IMR-90 (cell line): Measurements from ENCODE around the gene PBLD. TPM values are rescaled to one million over a fixed set of nuclear protein-coding genes. Genes with fewer than 3 reads are reported as not detected.

ENCODE experiments used
- ATAC-seq: fragments of 200-7000 bp; cut with Tn5 transposase; 2 replicates; pipeline ENCODE4 v1.9.1; 2020; ENCODE audit warnings: low read depth, mild to moderate bottlenecking, moderate library complexity
- BruUV-seq: library from RNA; stranded (reverse); fragments of 400-500 nt; replicated peaks from 2 replicates; lab custom pipeline; 2021; lab: Mats Ljungman, UMichigan
- CTCF ChIA-PET: fragments of 300-600 bp; formaldehyde crosslinking; extraction: SDS; loops from one replicate; lab custom pipeline; 2021; ENCODE audit warnings: antibody characterized with exemption; lab: Yijun Ruan, JAX
- POLR2A ChIA-PET: fragments of 300-600 bp; sonication (Branson Sonifier 250); formaldehyde crosslinking; loops from one replicate; lab custom pipeline; 2022; ENCODE audit warnings: antibody characterized with exemption; ENCODE audit not compliant: unreplicated experiment; lab: Charles Lee
- DNase-seq: peaks from one replicate; pipeline ENCODE4 v3.0.0; 2013
- H2AFZ ChIP-seq: replicated peaks from 2 replicates; pipeline ENCODE3; 2013; ENCODE audit warnings: low read length, mild to moderate bottlenecking; ENCODE audit not compliant: poor library complexity
- H2AK5ac ChIP-seq: 2 replicates; pipeline ENCODE4 v1.6.1; 2013; ENCODE audit warnings: low read depth, low read length, inconsistent platforms
- H2AK9ac ChIP-seq: replicated peaks from 2 replicates; pipeline ENCODE3; 2013; ENCODE audit warnings: mild to moderate bottlenecking, low read depth, low read length, moderate library complexity; ENCODE audit not compliant: poor library complexity
- H2BK120ac ChIP-seq: 2 replicates; pipeline ENCODE4 v1.6.1; 2013; ENCODE audit warnings: low read depth, low read length, inconsistent platforms
- H2BK15ac ChIP-seq: 3 replicates; pipeline ENCODE4 v1.6.1; 2013; ENCODE audit warnings: low read depth, low read length, inconsistent platforms
- H2BK20ac ChIP-seq: 2 replicates; pipeline ENCODE4 v1.6.1; 2013; ENCODE audit warnings: low read depth, mild to moderate bottlenecking, inconsistent platforms, low read length, moderate library complexity
- H2BK5ac ChIP-seq: 2 replicates; pipeline ENCODE4 v1.6.1; 2013; ENCODE audit warnings: mild to moderate bottlenecking, low read depth, low read length, inconsistent platforms; ENCODE audit not compliant: poor library complexity, severe bottlenecking
- H3K14ac ChIP-seq: replicated peaks from 2 replicates; pipeline ENCODE4 v1.6.1; 2013; ENCODE audit warnings: low read depth, low read length, inconsistent platforms
- H3K18ac ChIP-seq: 2 replicates; pipeline ENCODE4 v1.6.1; 2013; ENCODE audit warnings: low read depth, low read length, control low read depth
- H3K23ac ChIP-seq: 2 replicates; pipeline ENCODE4 v1.6.1; 2013; ENCODE audit warnings: low read depth, low read length, inconsistent platforms
- H3K27ac ChIP-seq: 2 replicates; pipeline ENCODE4 v1.5.1; 2013; ENCODE audit warnings: mild to moderate bottlenecking, control low read depth, low read length; ENCODE audit not compliant: insufficient read depth
- H3K27me3 ChIP-seq: 2 replicates; pipeline ENCODE4 v1.6.1; 2013; ENCODE audit warnings: low read length; ENCODE audit not compliant: control insufficient read depth, insufficient read depth
- H3K36me3 ChIP-seq: 2 replicates; pipeline ENCODE4 v1.6.1; 2013; ENCODE audit warnings: low read length, mixed read lengths; ENCODE audit not compliant: control insufficient read depth, insufficient read depth
- H3K4ac ChIP-seq: 2 replicates; pipeline ENCODE4 v1.6.1; 2013; ENCODE audit warnings: low read depth, low read length, inconsistent platforms
- H3K4me1 ChIP-seq: 2 replicates; pipeline ENCODE4 v1.6.1; 2013; ENCODE audit warnings: low read length, mixed read lengths; ENCODE audit not compliant: control insufficient read depth, insufficient read depth
- H3K4me2 ChIP-seq: 2 replicates; pipeline ENCODE4 v1.6.1; 2013; ENCODE audit warnings: low read depth, mild to moderate bottlenecking, control low read depth, low read length, moderate library complexity
- H3K4me3 ChIP-seq: 2 replicates; pipeline ENCODE4 v1.5.1; 2013; ENCODE audit warnings: low read depth, mild to moderate bottlenecking, control low read depth, low read length, moderate library complexity; ENCODE audit not compliant: insufficient read depth
- H3K56ac ChIP-seq: 2 replicates; pipeline ENCODE4 v1.6.1; 2013; ENCODE audit warnings: low read length, inconsistent platforms; ENCODE audit not compliant: insufficient read depth; ENCODE audit errors: extremely low read depth
- H3K79me1 ChIP-seq, 2 experiments: 2 replicates each; pipeline ENCODE4 v1.6.1; 2013; ENCODE audit warnings: low read length in 2 of 2, inconsistent platforms in 1 of 2, low read depth in 1 of 2
- H3K9ac ChIP-seq: 2 replicates; pipeline ENCODE4 v1.6.1; 2013; ENCODE audit warnings: low read depth, low read length, control low read depth
- H3K9me1 ChIP-seq: 2 replicates; pipeline ENCODE4 v1.6.1; 2013; ENCODE audit warnings: low read length, inconsistent platforms; ENCODE audit not compliant: insufficient read depth
- H3K9me3 ChIP-seq: 2 replicates; pipeline ENCODE4 v1.6.1; 2013; ENCODE audit warnings: low read length; ENCODE audit not compliant: control insufficient read depth, insufficient read depth
- H4K20me1 ChIP-seq: 2 replicates; pipeline ENCODE4 v1.6.1; 2013; ENCODE audit warnings: low read length, inconsistent platforms; ENCODE audit not compliant: insufficient read depth
- H4K5ac ChIP-seq: 2 replicates; pipeline ENCODE4 v1.6.1; 2013; ENCODE audit warnings: mild to moderate bottlenecking, low read depth, low read length, control low read depth
- H4K8ac ChIP-seq, 2 experiments: 2 replicates each; pipeline ENCODE4 v1.6.1; 2013; ENCODE audit warnings: low read depth in 2 of 2, low read length in 2 of 2, control low read depth in 1 of 2, inconsistent platforms in 1 of 2
- H4K91ac ChIP-seq: 2 replicates; pipeline ENCODE4 v1.6.1; 2013; ENCODE audit warnings: low read depth, low read length, inconsistent platforms; ENCODE audit not compliant: insufficient read depth
- CEBPB ChIP-seq: IDR thresholded peaks from 2 replicates; pipeline ENCODE4 v1.6.1; 2012; ENCODE audit warnings: low read depth, low read length, improper control_type of control experiment
- FOS ChIP-seq: fragments of 150-350 bp; IDR thresholded peaks from 2 replicates; pipeline ENCODE4 v1.6.1; 2016; ENCODE audit warnings: low read depth, low read length
- MAFK ChIP-seq: IDR thresholded peaks from 2 replicates; pipeline ENCODE4 v1.6.1; 2012; ENCODE audit warnings: low read depth, low read length, improper control_type of control experiment
- MXI1 ChIP-seq: IDR thresholded peaks from 2 replicates; pipeline ENCODE4 v1.6.1; 2012; ENCODE audit warnings: low read depth, mild to moderate bottlenecking, low read length, moderate library complexity, borderline replicate concordance
- NFE2L2 ChIP-seq: fragments of 150-350 bp; IDR thresholded peaks from 2 replicates; pipeline ENCODE4 v1.6.1; 2016; ENCODE audit warnings: low read depth, mild to moderate bottlenecking, low read length
- POLR2A ChIP-seq: IDR thresholded peaks from 2 replicates; pipeline ENCODE4 v1.6.1; 2012; ENCODE audit warnings: mild to moderate bottlenecking, low read depth, low read length
- RAD21 ChIP-seq: IDR thresholded peaks from 2 replicates; pipeline ENCODE4 v1.6.1; 2012; ENCODE audit warnings: low read length, improper control_type of control experiment
- RFX5 ChIP-seq: IDR thresholded peaks from 2 replicates; pipeline ENCODE4 v1.8.0; 2012; ENCODE audit warnings: low read depth, mild to moderate bottlenecking, low read length, moderate library complexity
- WGBS, 2 experiments: methylation state at CpG; one replicate each; pipeline versions ENCODE4 v1.1.5 to v1.1.7; 2013; ENCODE audit warnings: missing lambda C conversion rate in 2 of 2; ENCODE audit not compliant: insufficient read length in 1 of 2; ENCODE audit errors: extremely low coverage in 2 of 2; 5-methylcytosine and 5-hydroxymethylcytosine counted together
- dilution Hi-C: fragments of 300-500 bp; cut with HindIII; formaldehyde crosslinking; loops from one replicate; pipeline ENCODE4 v1.14.3; 2018; ENCODE audit warnings: low sequenced_read_pairs; ENCODE audit not compliant: unreplicated experiment
- in situ Hi-C: fragments of 300-500 bp; cut with MboI; formaldehyde crosslinking; loops from 3 replicates; pipeline ENCODE4 v1.14.3; 2019; ENCODE audit warnings: low sequenced_read_pairs, inconsistent platforms, mixed read lengths
- intact Hi-C: fragments of 100-400 bp; cut with micrococcal nuclease; formaldehyde crosslinking; loops from 2 replicates; pipeline ENCODE4 v1.10.0; 2022
- polyA plus RNA-seq, 3 experiments: library from polyadenylated mRNA; depleted of rRNA; stranded (reverse); fragments of >200 nt; gene quantifications; 2 replicates each; pipeline ENCODE4 v1.2.3, GENCODE V29; 2012; ENCODE audit warnings: low replicate concordance in 1 of 3
- total RNA-seq: library from RNA; depleted of rRNA; stranded (reverse); fragments of >200 nt; gene quantifications from 2 replicates; pipeline ENCODE4 v1.2.3, GENCODE V29; 2012
- TF ChIP-seq, protein P1 (sequence below): conservative IDR thresholded peaks from 2 replicates; pipeline ENCODE4 v1.5.1; 2012; ENCODE audit warnings: mild to moderate bottlenecking, low read depth, low read length, improper control_type of control experiment

The PBLD gene
- total and polyA plus RNA-seq, 2 of the 4 experiments (the other 2 are of a cell fraction) = 3.3 to 5.7 TPM

DNA sequence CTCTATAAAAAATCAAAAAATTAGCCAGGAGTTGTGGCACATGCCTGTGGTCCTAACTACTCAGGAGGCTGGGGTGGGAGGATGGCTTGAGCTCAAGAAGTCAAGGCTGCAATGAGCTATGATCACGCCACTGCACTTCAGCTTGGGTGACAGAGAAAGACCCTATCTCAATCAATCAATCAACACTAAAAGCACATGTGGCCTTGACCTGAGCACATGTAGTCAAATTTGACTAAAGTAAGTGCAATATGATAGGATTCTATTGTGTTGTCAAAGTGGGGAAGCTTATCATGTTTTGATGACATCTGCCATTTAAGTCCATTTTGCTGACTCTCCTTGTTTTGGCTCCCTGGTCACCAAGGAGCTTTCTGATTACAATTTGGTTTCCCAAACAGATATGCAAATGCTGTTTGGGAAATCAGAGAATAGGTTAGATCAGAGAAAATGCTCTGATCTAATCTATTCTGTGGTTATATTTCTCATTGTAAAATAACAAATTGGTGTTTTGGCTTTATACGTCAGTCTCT lies 57.1 kb downstream of the PBLD start:
- Histone ChIP-seq H3K9ac (no peak overlapping the region), H4K5ac (no peak overlapping the region), H3K36me3 (no peaks in the 10 kb centered on the region), H2AFZ (no peak overlapping the region), H3K79me1 (no peaks in the 10 kb centered on the region), H2AK5ac (no peak overlapping the region), H2AK9ac (no peak overlapping the region), H3K4ac (no peak overlapping the region), H3K9me1 (no peaks in the 10 kb centered on the region), H3K27ac (no peak overlapping the region), H2BK15ac (no peak overlapping the region), H3K56ac (no peak overlapping the region), H4K20me1 (no peaks in the 10 kb centered on the region), H4K91ac (no peak overlapping the region), H2BK20ac (no peak overlapping the region), H3K14ac (no peak overlapping the region), H3K4me1 (peaks cover 6% of the 10 kb centered on the region; the same call in 1 of the 2 replicates), H2BK120ac (no peak overlapping the region), H3K4me3 (no peak overlapping the region), H4K8ac (no peak overlapping the region), H3K18ac (no peak overlapping the region), H3K4me2 (no peak overlapping the region), H3K9me3 (peaks cover 7% of the 10 kb centered on the region; the same call in 1 of the 2 replicates), H3K27me3 (peaks cover 2% of the 10 kb centered on the region; the same call in 1 of the 2 replicates), H3K23ac (no peak overlapping the region), H2BK5ac (no peak overlapping the region)
- no peak for ATAC-seq
- intact Hi-C loops (no loop called here), dilution Hi-C loops (no loop called here), in situ Hi-C loops (loop anchor here (25.0 kb wide), 1 partner anchor 413 kb away; no protein-coding TSS in a partner anchor)
- no TSS peak for BruUV-seq
- ChIA-PET POLR2A (no interaction called here), CTCF (no interaction called here)
- DNase-seq = no peak
- TF ChIP-seq MAFK (no peak), MXI1 (no peak), CEBPB (no peak), NFE2L2 (no peak), RAD21 (no peak), RFX5 (no peak), FOS (no peak), POLR2A (no peak)
- TF ChIP-seq, protein P1, sequence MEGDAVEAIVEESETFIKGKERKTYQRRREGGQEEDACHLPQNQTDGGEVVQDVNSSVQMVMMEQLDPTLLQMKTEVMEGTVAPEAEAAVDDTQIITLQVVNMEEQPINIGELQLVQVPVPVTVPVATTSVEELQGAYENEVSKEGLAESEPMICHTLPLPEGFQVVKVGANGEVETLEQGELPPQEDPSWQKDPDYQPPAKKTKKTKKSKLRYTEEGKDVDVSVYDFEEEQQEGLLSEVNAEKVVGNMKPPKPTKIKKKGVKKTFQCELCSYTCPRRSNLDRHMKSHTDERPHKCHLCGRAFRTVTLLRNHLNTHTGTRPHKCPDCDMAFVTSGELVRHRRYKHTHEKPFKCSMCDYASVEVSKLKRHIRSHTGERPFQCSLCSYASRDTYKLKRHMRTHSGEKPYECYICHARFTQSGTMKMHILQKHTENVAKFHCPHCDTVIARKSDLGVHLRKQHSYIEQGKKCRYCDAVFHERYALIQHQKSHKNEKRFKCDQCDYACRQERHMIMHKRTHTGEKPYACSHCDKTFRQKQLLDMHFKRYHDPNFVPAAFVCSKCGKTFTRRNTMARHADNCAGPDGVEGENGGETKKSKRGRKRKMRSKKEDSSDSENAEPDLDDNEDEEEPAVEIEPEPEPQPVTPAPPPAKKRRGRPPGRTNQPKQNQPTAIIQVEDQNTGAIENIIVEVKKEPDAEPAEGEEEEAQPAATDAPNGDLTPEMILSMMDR = no peak
- WGBS, 2 experiments = no CpG with 5 or more reads among the region's 2 CpGs
